Fibroblast of the aortic adventitia (primary cell): ENCODE results near the gene GMCL2. TPM values are rescaled to one million over a fixed set of nuclear protein-coding genes. Genes with fewer than 3 reads are reported as not detected.

Experiments
- DNase-seq: peaks from one replicate; pipeline ENCODE4 v3.0.0-alpha.2; 2010; ENCODE audit warnings: low read depth
- H3K4me3 ChIP-seq: 2 replicates; pipeline ENCODE4 v1.5.1; 2011; ENCODE audit warnings: low read depth, mild to moderate bottlenecking, control low read depth, low read length, moderate library complexity
- total RNA-seq: library from RNA; depleted of rRNA; stranded (reverse); fragments of >200 nt; gene quantifications from 2 replicates; pipeline ENCODE4 v1.2.3, GENCODE V29; 2012; ENCODE audit warnings: low replicate concordance
- TF ChIP-seq, protein P1 (sequence below): IDR thresholded peaks from 2 replicates; pipeline ENCODE4 v1.5.1; 2011; ENCODE audit warnings: mild to moderate bottlenecking, low read length, control low read depth, inconsistent platforms; ENCODE audit not compliant: insufficient read depth

The GMCL2 gene
- total RNA-seq, 1 donor: not detected

DNA sequence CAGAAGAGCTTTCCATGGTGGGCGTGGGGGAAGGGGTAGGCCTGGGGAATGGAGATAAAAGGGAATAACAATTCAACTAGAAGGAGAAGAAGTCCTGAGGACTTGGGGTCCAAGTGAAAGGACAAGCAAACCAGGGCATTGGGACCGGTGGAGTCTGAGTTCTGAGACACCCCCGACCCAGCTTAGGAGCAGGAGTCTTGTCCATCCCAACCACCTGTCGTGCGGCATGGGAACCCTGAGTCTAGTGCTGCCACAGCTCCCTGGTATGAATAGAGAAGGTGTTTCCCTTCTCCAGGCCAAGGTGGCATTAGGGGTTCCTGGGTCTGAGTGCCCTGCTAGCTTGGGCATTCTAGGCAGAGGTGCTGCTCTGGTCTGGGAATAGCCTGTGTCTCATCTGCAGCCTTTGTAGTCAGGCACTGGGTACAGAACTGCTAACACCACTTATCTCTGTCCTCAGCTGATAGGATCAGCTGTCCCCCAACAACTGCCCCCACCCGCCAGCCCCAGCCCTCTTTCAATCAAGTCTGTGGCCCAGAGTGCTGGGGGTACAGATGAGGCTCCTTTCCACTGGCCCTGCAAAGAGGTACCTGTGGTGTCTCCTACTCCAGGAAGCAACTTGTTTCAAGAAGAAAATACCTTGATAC, 27.1 kb upstream of the GMCL2 start:
- TF ChIP-seq, protein P1, sequence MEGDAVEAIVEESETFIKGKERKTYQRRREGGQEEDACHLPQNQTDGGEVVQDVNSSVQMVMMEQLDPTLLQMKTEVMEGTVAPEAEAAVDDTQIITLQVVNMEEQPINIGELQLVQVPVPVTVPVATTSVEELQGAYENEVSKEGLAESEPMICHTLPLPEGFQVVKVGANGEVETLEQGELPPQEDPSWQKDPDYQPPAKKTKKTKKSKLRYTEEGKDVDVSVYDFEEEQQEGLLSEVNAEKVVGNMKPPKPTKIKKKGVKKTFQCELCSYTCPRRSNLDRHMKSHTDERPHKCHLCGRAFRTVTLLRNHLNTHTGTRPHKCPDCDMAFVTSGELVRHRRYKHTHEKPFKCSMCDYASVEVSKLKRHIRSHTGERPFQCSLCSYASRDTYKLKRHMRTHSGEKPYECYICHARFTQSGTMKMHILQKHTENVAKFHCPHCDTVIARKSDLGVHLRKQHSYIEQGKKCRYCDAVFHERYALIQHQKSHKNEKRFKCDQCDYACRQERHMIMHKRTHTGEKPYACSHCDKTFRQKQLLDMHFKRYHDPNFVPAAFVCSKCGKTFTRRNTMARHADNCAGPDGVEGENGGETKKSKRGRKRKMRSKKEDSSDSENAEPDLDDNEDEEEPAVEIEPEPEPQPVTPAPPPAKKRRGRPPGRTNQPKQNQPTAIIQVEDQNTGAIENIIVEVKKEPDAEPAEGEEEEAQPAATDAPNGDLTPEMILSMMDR: no peak
- H3K4me3 ChIP-seq: no peak overlapping the region
- DNase-seq: no peak

DNA sequence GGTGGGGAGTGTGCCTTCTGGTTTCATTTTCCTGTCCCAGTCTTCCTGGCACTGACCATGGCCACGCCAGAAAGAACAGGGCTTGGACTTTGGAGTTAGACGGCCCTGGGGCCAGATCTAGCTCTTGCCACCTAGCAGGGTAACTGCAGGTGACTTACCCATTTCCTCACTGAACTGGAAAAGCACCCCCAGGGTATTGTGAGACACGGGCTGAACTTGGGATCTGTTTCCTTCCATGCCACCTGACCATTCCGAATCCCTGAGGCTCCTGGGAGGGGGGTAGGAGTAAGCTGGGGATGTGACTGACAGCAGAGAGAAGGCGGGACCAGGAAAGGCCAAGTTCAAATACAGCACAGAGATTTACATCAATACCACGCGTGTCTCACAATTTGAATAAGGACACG, 26.6 kb upstream of the GMCL2 start:
- DNase-seq: no peak

DNA sequence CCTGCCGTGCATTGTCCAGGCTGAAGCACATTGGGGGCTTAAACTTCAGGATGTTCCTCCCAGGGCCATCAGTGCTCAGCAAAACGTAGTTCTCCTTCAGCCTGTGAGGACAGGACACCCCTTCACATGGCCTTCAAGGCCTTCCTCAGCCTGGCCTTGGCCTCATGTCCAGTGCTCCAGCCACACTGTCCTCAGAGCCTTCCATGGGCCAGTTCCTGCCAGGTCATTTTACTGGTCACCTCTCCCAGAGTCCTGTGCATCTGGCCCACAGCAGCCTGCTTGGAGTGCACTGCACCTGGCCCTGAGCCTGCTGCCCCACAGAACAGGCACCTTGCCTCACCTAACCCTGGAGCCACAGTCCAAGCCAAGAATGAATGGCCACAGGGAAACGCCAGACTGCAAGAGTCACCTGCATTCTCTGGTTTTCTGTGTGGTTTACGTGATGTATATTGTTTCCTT, 25.9 kb upstream of the GMCL2 start:
- no peak overlapping the region for H3K4me3 ChIP-seq
- TF ChIP-seq, protein P1: no peak
- no peak for DNase-seq

More for the DNA sequence above, 26.6 kb upstream of the GMCL2 start:
- TF ChIP-seq, protein P1: no peak
- no peak overlapping the region for H3K4me3 ChIP-seq

DNA sequence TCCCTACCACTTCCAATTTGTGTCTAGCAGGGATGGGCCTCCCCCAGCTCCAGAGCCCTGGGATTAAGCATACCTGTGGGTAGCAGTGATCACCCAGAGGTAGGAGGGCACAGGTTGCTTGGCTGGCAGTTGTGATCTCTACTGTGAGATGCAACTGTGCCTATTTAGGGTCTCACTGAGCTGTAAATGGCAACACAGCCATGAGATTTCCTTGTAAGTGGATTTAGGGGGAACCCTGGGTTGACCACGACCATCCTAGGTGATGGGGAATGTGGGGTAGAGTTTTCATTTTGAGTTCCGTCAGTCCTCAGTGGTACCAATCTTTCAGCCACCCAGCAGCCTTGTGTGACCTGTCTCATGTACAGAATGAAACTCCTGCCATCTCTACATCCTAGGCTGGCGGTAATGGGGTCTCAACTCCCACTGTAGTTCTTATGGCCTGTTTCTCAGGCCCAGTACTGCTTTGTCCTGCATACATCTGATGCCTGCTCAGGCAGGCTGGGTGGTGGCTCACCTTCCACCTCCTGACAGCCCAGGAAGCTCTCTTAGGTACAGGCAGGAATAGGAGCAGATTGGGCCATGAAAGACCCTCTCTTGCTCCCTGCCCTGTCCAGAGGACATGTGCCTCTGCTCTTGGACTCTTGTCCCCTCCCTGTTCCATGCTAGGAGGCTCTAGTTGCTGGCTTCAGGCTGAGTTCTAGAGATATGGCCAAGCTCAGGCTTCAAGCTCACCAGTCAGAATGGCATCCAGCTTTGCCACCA, 25.3 kb upstream of the GMCL2 start:
- TF ChIP-seq, protein P1: no peak
- DNase-seq: no peak
- H3K4me3 ChIP-seq: no peak overlapping the region

DNA sequence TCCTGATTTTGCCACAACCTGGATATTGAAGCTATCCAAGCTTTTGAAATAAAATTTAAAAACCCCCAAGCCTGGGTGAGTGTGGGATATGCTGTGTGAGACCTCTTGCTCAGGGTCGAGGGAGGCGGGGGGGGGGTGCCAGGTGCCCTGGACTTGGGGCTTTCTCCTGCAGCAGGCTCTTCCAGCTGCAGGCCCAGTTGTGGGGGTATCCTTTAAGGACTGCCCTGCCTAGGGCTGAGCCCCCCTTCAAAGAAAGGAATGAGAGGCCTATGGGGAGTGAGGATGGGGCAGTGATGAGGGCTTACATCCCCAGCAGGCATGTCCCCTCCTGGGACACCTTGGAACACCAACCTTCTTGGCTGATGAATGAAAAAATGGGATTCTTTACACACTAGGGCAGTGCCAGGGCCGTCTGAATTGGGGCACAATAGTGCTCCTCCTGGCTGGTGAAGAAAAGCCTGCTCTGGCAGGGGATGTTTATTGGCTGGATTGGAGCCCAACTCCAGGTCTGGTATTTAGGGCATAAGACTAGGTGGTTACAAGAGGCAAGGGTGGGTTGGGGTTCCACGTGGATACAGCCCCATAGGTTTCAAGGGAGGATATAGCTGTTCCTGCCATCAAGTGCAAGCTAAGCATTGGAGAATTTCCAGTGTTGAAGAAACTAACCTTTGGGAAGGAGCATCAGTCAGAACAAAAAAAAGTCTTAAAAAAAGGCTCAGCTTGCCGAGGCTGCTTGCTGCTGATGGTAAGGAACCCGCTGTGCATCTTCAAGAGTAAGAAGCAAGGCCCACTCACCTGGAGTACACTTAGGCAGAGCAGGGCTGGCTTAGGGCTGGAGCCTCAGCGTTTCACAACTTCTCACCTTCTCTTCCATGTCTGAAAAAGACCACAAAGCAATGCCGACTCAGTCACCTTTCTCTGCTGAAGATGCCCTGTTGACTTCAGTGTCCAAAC, 24.2 kb upstream of the GMCL2 start:
- TF ChIP-seq, protein P1: no peak
- H3K4me3 ChIP-seq: no peak overlapping the region
- DNase-seq: no peak

DNA sequence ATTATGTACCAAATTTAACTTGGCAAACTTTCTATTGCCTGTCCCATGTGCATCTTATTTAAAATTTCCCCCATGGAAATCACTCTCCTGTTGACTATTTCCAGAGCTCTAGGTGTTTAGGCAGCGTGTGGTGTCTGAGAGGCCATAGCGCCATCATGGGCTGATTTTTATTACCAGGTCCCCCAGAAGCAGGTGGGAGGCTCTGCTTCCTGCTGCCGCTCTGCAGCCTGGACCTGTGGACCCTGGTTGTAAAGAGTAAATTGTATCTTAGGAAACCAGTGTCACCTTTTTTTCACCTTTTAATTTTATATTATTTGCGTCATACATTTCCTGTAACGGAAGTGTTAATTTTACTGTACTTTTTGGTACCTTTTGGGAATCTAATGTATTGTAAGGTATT, 23.5 kb upstream of the GMCL2 start:
- no peak overlapping the region for H3K4me3 ChIP-seq
- DNase-seq: no peak
- TF ChIP-seq, protein P1: no peak
